ENCODE measurements around the gene U2SURP.
A peak's percentile ranks its signal among the peaks of the same experiment; 100 is the strongest.

Gene U2SURP

DNA sequence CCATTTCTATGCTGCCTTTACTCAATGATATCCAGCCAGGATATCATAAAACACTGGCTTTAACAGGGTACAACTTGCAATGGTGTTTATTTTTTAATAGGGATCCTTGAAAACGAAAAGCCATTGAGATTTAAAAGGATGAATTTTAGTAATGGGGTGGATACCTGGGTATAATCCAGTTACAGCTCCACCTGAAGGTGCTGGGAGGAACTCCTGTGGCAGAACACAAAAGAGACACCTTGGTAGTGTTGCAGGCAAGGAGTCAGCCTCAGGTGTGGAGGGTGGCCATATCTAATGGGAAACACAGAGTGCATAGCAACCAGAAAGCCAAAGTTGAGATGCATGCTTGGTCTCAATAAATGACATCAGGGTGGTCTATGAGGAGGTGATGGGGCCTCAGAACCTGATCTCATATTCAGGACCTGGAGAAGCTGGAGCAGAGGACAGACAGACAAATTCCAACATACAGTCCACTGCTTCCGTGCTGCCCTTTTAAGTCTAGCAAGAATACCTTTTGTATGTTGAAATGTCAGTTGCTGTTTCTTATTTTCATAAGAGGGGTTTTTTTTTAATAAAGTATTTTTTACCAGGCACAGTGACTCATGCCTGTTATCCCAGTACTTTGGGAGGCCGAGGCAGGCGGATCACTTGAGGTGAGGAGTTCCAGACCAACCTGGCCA, 25.9 kb upstream of the U2SURP start:
- peaks cover 12% of the 10 kb centered on the region for H3K4me1 ChIP-seq (ENCODE audit: insufficient read depth, poor library complexity, severe bottlenecking)
- TF ChIP-seq, protein P1, sequence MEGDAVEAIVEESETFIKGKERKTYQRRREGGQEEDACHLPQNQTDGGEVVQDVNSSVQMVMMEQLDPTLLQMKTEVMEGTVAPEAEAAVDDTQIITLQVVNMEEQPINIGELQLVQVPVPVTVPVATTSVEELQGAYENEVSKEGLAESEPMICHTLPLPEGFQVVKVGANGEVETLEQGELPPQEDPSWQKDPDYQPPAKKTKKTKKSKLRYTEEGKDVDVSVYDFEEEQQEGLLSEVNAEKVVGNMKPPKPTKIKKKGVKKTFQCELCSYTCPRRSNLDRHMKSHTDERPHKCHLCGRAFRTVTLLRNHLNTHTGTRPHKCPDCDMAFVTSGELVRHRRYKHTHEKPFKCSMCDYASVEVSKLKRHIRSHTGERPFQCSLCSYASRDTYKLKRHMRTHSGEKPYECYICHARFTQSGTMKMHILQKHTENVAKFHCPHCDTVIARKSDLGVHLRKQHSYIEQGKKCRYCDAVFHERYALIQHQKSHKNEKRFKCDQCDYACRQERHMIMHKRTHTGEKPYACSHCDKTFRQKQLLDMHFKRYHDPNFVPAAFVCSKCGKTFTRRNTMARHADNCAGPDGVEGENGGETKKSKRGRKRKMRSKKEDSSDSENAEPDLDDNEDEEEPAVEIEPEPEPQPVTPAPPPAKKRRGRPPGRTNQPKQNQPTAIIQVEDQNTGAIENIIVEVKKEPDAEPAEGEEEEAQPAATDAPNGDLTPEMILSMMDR (IDR thresholded peaks at IDR 0.05; ENCODE audit: poor library complexity, severe bottlenecking), result no peak
- no peak for DNase-seq (ENCODE audit: low spot score)
- no peaks in the 10 kb centered on the region for H3K9me3 ChIP-seq (ENCODE audit: severe bottlenecking)
- H3K27me3 ChIP-seq (ENCODE audit: insufficient read depth, poor library complexity, severe bottlenecking), result no peaks in the 10 kb centered on the region
- ATAC-seq (ENCODE audit: low read depth), result no peak
- no peak overlapping the region for H3K4me3 ChIP-seq (ENCODE audit: severe bottlenecking)
- H3K27ac ChIP-seq (ENCODE audit: poor library complexity, severe bottlenecking), result no peak overlapping the region
- no peaks in the 10 kb centered on the region for H3K36me3 ChIP-seq (ENCODE audit: low read depth)

DNA sequence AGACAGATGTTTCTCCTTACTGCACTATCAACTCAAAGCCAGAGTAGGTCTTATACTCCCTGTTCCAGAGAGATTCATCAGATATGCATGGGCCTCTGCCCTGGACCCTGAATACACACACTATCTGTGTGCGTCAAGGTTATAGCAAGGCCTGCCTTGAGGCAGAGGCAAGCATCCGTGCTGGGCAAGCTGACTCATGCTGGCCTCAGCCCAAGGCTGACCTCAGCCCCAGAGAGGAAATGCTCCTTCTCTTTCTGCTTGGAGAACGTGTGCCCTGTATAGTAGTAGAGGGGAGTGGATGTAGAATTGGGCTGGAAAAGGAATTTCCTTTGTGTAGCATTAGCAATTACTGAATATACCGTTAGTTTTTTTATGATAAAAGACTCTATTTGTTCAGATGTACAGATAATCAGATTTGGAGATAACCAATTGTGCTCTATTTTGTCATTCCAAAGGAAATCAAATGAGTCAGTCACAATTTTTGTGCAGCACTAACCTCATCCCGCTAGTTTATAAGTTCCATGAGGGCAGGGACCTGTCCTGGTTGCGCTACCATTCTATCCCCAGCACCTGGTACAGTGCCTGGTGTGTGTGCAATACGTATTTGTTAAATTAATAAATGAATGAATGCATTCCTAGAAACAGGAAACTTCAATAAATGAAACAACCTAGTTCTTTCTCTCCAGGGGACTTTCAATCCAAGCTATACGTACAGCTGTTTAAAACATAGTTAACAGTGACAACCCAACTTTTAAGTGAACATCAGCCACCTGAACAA, 24.6 kb upstream of the U2SURP start:
- no peaks in the 10 kb centered on the region for H3K27me3 ChIP-seq (ENCODE audit: insufficient read depth, poor library complexity, severe bottlenecking)
- TF ChIP-seq, protein P1 (IDR thresholded peaks at IDR 0.05; ENCODE audit: poor library complexity, severe bottlenecking), result no peak
- H3K4me3 ChIP-seq (ENCODE audit: severe bottlenecking), result no peak overlapping the region
- H3K36me3 ChIP-seq (ENCODE audit: low read depth), result no peaks in the 10 kb centered on the region
- H3K27ac ChIP-seq (ENCODE audit: poor library complexity, severe bottlenecking), result peak overlapping the region; percentile 37
- H3K9me3 ChIP-seq (ENCODE audit: severe bottlenecking), result no peaks in the 10 kb centered on the region
- ATAC-seq (ENCODE audit: low read depth) (peak; percentile 99), DNase-seq (ENCODE audit: low spot score) (peak; percentile 85)
- peaks cover 12% of the 10 kb centered on the region for H3K4me1 ChIP-seq (ENCODE audit: insufficient read depth, poor library complexity, severe bottlenecking)

DNA sequence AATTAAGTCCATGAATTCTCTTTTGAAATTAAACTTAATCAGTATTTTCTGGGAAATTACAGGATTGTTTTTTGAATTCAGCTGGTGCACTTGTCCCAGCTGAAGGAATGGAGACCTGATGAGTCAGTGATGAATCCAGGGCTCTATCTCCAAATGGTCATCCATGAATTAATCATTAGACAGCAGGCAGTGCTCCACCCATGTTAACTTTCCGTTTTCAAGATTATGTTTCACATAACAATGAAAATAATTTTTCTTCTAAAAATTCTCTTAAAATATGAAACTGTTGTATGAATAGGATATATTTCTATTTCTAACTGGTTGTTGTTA, 24.0 kb upstream of the U2SURP start:
- Histone ChIP-seq H3K27me3 (ENCODE audit: insufficient read depth, poor library complexity, severe bottlenecking) (no peaks in the 10 kb centered on the region), H3K36me3 (ENCODE audit: low read depth) (no peaks in the 10 kb centered on the region), H3K9me3 (ENCODE audit: severe bottlenecking) (no peaks in the 10 kb centered on the region), H3K27ac (ENCODE audit: poor library complexity, severe bottlenecking) (peak overlapping the region; percentile 37), H3K4me3 (ENCODE audit: severe bottlenecking) (no peak overlapping the region), H3K4me1 (ENCODE audit: insufficient read depth, poor library complexity, severe bottlenecking) (peaks cover 12% of the 10 kb centered on the region)
- DNase-seq (ENCODE audit: low spot score) (no peak), ATAC-seq (ENCODE audit: low read depth) (no peak)
- TF ChIP-seq, protein P1 (IDR thresholded peaks at IDR 0.05; ENCODE audit: poor library complexity, severe bottlenecking), result no peak

DNA sequence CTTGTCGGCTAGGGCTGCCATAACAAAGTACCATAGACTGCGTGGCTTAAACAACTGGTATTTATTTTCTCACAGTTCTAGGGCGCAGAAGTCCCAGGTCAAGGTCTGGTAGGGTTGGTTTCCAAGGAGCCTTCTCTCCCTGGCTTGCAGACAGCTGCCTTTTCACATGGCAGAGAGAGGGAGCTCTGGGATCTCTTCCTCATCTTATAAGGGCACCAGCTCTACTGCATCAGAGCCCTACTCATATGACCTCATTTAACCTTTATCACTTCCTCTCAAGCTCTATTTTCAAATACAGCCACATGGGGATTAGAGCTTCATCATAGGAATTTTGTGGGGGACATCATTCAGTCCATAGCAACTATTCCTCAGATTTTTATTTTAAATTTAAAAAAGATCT, 20.3 kb upstream of the U2SURP start:
- Histone ChIP-seq H3K27me3 (ENCODE audit: insufficient read depth, poor library complexity, severe bottlenecking) (no peaks in the 10 kb centered on the region), H3K9me3 (ENCODE audit: severe bottlenecking) (no peaks in the 10 kb centered on the region), H3K36me3 (ENCODE audit: low read depth) (no peaks in the 10 kb centered on the region), H3K4me3 (ENCODE audit: severe bottlenecking) (no peak overlapping the region), H3K27ac (ENCODE audit: poor library complexity, severe bottlenecking) (no peak overlapping the region), H3K4me1 (ENCODE audit: insufficient read depth, poor library complexity, severe bottlenecking) (peaks cover 12% of the 10 kb centered on the region)
- no peak for ATAC-seq (ENCODE audit: low read depth)
- no peak for DNase-seq (ENCODE audit: low spot score)
- TF ChIP-seq, protein P1 (IDR thresholded peaks at IDR 0.05; ENCODE audit: poor library complexity, severe bottlenecking), result no peak
